ENCODE results near the gene MKRN2OS. TPM values are rescaled to one million over a fixed set of nuclear protein-coding genes. Genes with fewer than 3 reads are reported as not detected.

Gene MKRN2OS
- total RNA-seq, 1 experiment from 2014 or later, result not detected

DNA sequence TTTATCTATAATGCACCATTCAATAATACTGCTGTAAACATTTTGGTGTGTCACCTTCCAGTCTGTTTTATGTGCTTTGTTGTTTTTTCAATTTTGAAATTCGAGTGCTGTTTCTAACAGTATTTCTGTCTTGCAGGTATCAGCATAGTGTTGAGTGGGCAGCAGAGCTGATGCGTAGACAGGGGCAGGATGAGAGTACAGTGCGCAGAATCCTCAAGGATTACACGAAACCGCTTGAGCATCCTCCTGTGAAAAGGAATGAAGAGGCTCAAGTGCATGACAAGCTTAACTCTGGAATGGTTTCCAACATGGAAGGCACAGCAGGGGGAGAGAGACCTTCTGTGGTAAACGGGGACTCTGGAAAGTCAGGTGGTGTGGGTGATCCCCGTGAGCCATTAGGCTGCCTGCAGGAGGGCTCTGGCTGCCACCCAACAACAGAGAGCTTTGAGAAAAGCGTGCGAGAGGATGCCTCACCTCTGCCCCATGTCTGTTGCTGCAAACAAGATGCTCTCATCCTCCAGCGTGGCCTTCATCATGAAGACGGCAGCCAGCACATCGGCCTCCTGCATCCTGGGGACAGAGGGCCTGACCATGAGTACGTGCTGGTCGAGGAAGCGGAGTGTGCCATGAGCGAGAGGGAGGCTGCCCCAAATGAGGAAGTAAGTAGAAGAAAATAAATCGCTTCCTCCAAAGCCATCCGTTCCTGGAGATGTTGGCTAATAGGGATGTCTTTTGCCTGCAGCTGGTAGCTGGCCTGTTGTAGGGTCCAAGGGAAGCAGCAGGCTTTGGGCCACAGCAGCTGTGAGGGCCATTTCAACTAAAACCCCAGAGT lies 42.0 kb downstream of the MKRN2OS start (continued):
- TF ChIP-seq REST (IDR thresholded peaks at IDR 0.05; ENCODE audit: low read depth), result no peak
- no peak for TF ChIP-seq ZFX (IDR thresholded peaks at IDR 0.05)
- TF ChIP-seq SRF (IDR thresholded peaks at IDR 0.05; ENCODE audit: low read depth), result no peak
- TF ChIP-seq CEBPB (IDR thresholded peaks at IDR 0.05; ENCODE audit: low read depth), result no peak
- no peak for TF ChIP-seq EGR1 (IDR thresholded peaks at IDR 0.05; ENCODE audit: low read depth)
- no peak for TF ChIP-seq SIN3A (IDR thresholded peaks at IDR 0.05; ENCODE audit: low read depth)
- TF ChIP-seq ZNF274 (IDR thresholded peaks at IDR 0.05; ENCODE audit: low read depth, low read length), result no peak
- no peak for TF ChIP-seq ATF3 (IDR thresholded peaks at IDR 0.05)

DNA sequence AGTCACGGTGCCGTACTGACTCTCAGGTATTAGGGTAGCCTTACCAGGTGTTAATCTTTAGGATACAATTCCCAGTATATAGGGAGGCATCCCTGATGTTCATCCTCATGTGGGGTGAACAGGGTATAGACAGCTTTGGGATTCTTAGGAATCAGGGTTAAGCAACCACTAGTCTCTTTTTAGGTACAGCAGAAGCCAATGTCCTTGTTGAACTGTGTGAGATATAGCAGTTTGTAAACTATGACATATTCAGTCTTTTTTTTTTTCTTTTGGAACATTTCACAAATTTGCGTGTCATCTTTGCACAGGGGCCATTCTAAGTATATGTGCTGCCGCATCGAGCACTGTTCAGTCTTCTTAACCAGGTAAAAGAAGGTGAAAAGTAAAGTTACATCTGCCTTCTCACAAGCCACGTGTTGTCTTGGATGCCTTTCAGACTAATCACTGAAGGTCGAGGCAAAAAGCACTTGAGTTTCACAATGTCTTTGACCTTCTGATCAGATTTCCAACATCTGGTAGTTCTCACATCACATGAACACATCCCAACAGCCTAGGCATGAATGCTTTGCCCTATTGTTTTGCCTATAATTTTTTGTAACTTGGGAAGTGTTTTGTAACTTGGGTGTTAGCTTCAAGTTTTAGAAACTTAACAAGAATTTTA lies 43.8 kb downstream of the MKRN2OS start:
- intact Hi-C loops (cut with micrococcal nuclease), result no loop called here
- RAD21 ChIA-PET (ENCODE audit: low non-redundant PET in 1 of 2, low total read pairs in 2 of 2, uncharacterized antibody in 2 of 2, unreplicated experiment in 2 of 2), result no interaction called here

More for the DNA sequence above, 43.8 kb downstream of the MKRN2OS start:
- ChIA-PET POLR2A (no interaction called here), CTCF (no interaction called here)
- BruUV-seq (replicated peaks), result no TSS peak
- H3K79me2 ChIP-seq (ENCODE audit: insufficient read depth, low read length), result no peaks in the 10 kb centered on the region
- H3K4me2 ChIP-seq (ENCODE audit: low read length), result no peak overlapping the region
- no peaks in the 10 kb centered on the region for H3K27me3 ChIP-seq (ENCODE audit: insufficient read depth, low read length)
- H3K4me3 ChIP-seq (replicated peaks in 1 of 2; ENCODE audit: low read depth in 1 of 2, low read length in 2 of 2), result no peak overlapping the region
- no peaks in the 10 kb centered on the region for H3K4me1 ChIP-seq (ENCODE audit: control insufficient read depth in 1 of 2, insufficient read depth in 2 of 2, low read length in 2 of 2)
- H3K36me3 ChIP-seq (ENCODE audit: control insufficient read depth in 1 of 2, insufficient read depth in 2 of 2, low read length in 2 of 2), result peaks cover 35 to 72% of the 10 kb centered on the region in 2 experiments
- H3K27ac ChIP-seq (ENCODE audit: low read depth, low read length), result no peak overlapping the region
- H4K20me1 ChIP-seq (ENCODE audit: insufficient read depth), result no peaks in the 10 kb centered on the region
- no peak overlapping the region for H3K9ac ChIP-seq (ENCODE audit: low read length)
- TF ChIP-seq, protein P1, sequence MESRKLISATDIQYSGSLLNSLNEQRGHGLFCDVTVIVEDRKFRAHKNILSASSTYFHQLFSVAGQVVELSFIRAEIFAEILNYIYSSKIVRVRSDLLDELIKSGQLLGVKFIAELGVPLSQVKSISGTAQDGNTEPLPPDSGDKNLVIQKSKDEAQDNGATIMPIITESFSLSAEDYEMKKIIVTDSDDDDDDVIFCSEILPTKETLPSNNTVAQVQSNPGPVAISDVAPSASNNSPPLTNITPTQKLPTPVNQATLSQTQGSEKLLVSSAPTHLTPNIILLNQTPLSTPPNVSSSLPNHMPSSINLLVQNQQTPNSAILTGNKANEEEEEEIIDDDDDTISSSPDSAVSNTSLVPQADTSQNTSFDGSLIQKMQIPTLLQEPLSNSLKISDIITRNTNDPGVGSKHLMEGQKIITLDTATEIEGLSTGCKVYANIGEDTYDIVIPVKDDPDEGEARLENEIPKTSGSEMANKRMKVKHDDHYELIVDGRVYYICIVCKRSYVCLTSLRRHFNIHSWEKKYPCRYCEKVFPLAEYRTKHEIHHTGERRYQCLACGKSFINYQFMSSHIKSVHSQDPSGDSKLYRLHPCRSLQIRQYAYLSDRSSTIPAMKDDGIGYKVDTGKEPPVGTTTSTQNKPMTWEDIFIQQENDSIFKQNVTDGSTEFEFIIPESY (IDR thresholded peaks at IDR 0.05; ENCODE audit: extremely low read depth, insufficient replicate concordance, low read length), result no peak
- TF ChIP-seq YY1 (IDR thresholded peaks at IDR 0.05; ENCODE audit: extremely low read depth, insufficient replicate concordance, low read depth, low read length) (no peak), CEBPB (IDR thresholded peaks at IDR 0.05; ENCODE audit: low read depth) (no peak), JUND (IDR thresholded peaks at IDR 0.05) (no peak), MAX (IDR thresholded peaks at IDR 0.05) (no peak), CBX3 (IDR thresholded peaks at IDR 0.05; ENCODE audit: low read depth) (no peak), SRF (IDR thresholded peaks at IDR 0.05; ENCODE audit: low read depth) (no peak), ZFX (IDR thresholded peaks at IDR 0.05) (no peak), ATF3 (IDR thresholded peaks at IDR 0.05) (no peak), SIN3A (IDR thresholded peaks at IDR 0.05; ENCODE audit: low read depth) (no peak)
- H2AFZ ChIP-seq (ENCODE audit: low read depth, low read length, poor library complexity, severe bottlenecking), result no peak overlapping the region
- DNase-seq (ENCODE audit: low read depth, low spot score), result no peak
- no peaks in the 10 kb centered on the region for H3K9me3 ChIP-seq (ENCODE audit: control insufficient read depth in 1 of 2, insufficient read depth in 1 of 2, low read depth in 1 of 2, low read length in 2 of 2)
- H3K9me2 ChIP-seq (ENCODE audit: insufficient read depth), result no peaks in the 10 kb centered on the region
- no peak for ATAC-seq
